Measurements from ENCODE around the gene TUBGCP4. TPM values are rescaled to one million over a fixed set of nuclear protein-coding genes. Genes with fewer than 3 reads are reported as not detected.

TUBGCP4 gene
- total RNA-seq, 1 experiment from 2014 or later: 37.6 TPM

DNA sequence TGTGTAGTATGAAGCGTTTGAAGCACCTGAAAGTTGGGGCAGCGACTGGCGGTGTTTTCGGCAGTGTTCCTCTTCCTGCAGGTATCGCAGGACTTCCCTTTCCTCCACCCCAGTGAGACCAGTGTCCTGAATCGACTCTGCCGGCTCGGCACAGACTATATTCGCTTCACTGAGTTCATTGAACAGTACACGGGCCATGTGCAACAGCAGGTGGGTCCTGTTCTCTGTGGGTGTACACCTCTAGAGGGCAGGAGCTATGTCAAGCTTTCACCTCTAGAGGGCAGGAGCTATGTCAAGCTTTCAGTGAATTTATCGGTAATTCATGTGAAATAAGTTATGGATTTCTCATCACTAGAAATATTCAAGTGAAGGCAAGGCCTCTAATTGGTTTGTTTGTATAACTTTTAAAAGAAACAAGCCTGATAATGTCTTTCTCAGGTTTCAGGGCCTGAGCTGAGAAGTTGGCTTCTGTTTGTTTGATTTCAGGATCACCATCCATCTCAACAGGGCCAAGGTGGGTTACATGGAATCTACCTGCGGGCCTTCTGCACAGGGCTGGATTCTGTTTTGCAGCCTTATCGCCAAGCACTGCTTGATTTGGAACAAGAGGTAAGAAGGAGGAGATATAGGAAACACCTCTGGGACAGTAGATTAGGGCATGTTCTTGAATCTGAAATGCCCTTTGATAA is 5.3 kb downstream of the TUBGCP4 start:
- TF ChIP-seq CTCF (conservative IDR thresholded peaks at IDR 0.05; ENCODE audit: low read depth, low read length) (peak; percentile 87), EZH2 (IDR thresholded peaks at IDR 0.05; ENCODE audit: borderline replicate concordance, low read depth, low read length, poor library complexity, severe bottlenecking) (no peak)
- Histone ChIP-seq H3K4me1 (ENCODE audit: insufficient read depth, low read length, poor library complexity, severe bottlenecking) (no peaks in the 10 kb centered on the region), H3K36me3 (ENCODE audit: insufficient read depth, low read length, poor library complexity, severe bottlenecking) (peaks cover 35% of the 10 kb centered on the region), H3K4me3 (ENCODE audit: low read depth, low read length, poor library complexity, severe bottlenecking) (no peak overlapping the region), H3K27me3 (replicated peaks; ENCODE audit: insufficient read depth, low read depth, low read length, poor library complexity) (no peaks in the 10 kb centered on the region), H3K9me3 (ENCODE audit: low read depth, low read length, poor library complexity, severe bottlenecking) (no peaks in the 10 kb centered on the region), H3K27ac (ENCODE audit: low read depth, low read length, poor library complexity, severe bottlenecking) (no peak overlapping the region)
- ChIA-PET POLR2A (ENCODE audit: low non-redundant PET) (no interaction called here), CTCF (interaction anchor here (0.6 to 1.0 kb wide), 7 partner anchors 13 to 142 kb away, joined by 3 to 4 read pairs (median 3); no protein-coding TSS in a partner anchor)
- intact Hi-C loops (cut with micrococcal nuclease; ENCODE audit: unreplicated experiment): no loop called here
- no TSS peak for BruUV-seq (replicated peaks)
- DNase-seq (ENCODE audit: low spot score): peak; percentile 49

- CTCF ChIA-PET: no interaction called here
- no peak overlapping the region for H3K27ac ChIP-seq (ENCODE audit: low read depth, low read length, poor library complexity, severe bottlenecking)
- H3K4me1 ChIP-seq (ENCODE audit: insufficient read depth, low read length, poor library complexity, severe bottlenecking): no peaks in the 10 kb centered on the region
- H3K4me3 ChIP-seq (ENCODE audit: low read depth, low read length, poor library complexity, severe bottlenecking): no peak overlapping the region
- H3K9me3 ChIP-seq (ENCODE audit: low read depth, low read length, poor library complexity, severe bottlenecking): no peaks in the 10 kb centered on the region
- intact Hi-C loops (cut with micrococcal nuclease; ENCODE audit: unreplicated experiment): no loop called here
- POLR2A ChIA-PET (ENCODE audit: low non-redundant PET): interaction anchor here (0.7 kb wide), 1 partner anchor 1546 kb away, joined by 3 read pairs; no protein-coding TSS in a partner anchor
- no peaks in the 10 kb centered on the region for H3K27me3 ChIP-seq (replicated peaks; ENCODE audit: insufficient read depth, low read depth, low read length, poor library complexity)
- BruUV-seq (replicated peaks): no TSS peak
- H3K36me3 ChIP-seq (ENCODE audit: insufficient read depth, low read length, poor library complexity, severe bottlenecking): peaks cover 45% of the 10 kb centered on the region
- DNase-seq (ENCODE audit: low spot score): no peak
- TF ChIP-seq EZH2 (IDR thresholded peaks at IDR 0.05; ENCODE audit: borderline replicate concordance, low read depth, low read length, poor library complexity, severe bottlenecking) (no peak), CTCF (conservative IDR thresholded peaks at IDR 0.05; ENCODE audit: low read depth, low read length) (no peak)
Observed at GRCh38 chr15:43378601-43379000, 7.7 kb downstream of the TUBGCP4 start.

DNA sequence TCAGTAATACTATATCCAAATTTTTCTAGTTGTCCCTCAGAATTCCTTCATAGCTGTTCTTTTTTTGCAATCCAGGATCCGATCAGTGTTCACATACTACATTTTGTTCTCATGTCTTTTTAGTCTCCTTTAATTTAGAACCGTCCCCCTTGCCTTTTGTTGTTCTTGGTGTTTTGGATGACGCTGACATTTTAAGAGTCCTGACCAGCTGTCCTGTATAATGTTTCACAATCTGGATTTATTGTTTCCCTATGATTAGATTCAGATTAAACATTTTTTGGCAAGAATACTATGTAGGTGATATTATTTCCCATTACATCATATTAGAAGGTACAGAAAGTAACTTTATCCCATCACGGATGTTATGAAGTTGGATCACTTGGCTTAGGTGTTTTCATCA is 11.4 kb downstream of the TUBGCP4 start:
- peaks cover 50% of the 10 kb centered on the region for H3K36me3 ChIP-seq (ENCODE audit: insufficient read depth, low read length, poor library complexity, severe bottlenecking)
- ChIA-PET CTCF (no interaction called here), POLR2A (ENCODE audit: low non-redundant PET) (no interaction called here)
- H3K27ac ChIP-seq (ENCODE audit: low read depth, low read length, poor library complexity, severe bottlenecking): no peak overlapping the region
- no peaks in the 10 kb centered on the region for H3K9me3 ChIP-seq (ENCODE audit: low read depth, low read length, poor library complexity, severe bottlenecking)
- no peak overlapping the region for H3K4me3 ChIP-seq (ENCODE audit: low read depth, low read length, poor library complexity, severe bottlenecking)
- DNase-seq (ENCODE audit: low spot score): no peak
- no peak for TF ChIP-seq CTCF (conservative IDR thresholded peaks at IDR 0.05; ENCODE audit: low read depth, low read length)
- TF ChIP-seq EZH2 (IDR thresholded peaks at IDR 0.05; ENCODE audit: borderline replicate concordance, low read depth, low read length, poor library complexity, severe bottlenecking): no peak
- no TSS peak for BruUV-seq (replicated peaks)
- H3K27me3 ChIP-seq (replicated peaks; ENCODE audit: insufficient read depth, low read depth, low read length, poor library complexity): no peaks in the 10 kb centered on the region
- intact Hi-C loops (cut with micrococcal nuclease; ENCODE audit: unreplicated experiment): no loop called here
- H3K4me1 ChIP-seq (ENCODE audit: insufficient read depth, low read length, poor library complexity, severe bottlenecking): no peaks in the 10 kb centered on the region

All from A673 (cell line).